NCI-H345 (cell line): ENCODE measurements around the gene ALCAM.
"Not testable (repeated sequence)": the region's sequence is repeated elsewhere in the genome, so short reads cannot be mapped to it uniquely, and the experiment has no call there.

Source experiments
- DNase-seq: peaks from one replicate; lab custom pipeline; 2025; lab: John Stamatoyannopoulos, UW

Gene ALCAM

GRCh38 chr3:105388176-105388575 lies 21.5 kb downstream of the ALCAM start:
- no peak for DNase-seq

DNA sequence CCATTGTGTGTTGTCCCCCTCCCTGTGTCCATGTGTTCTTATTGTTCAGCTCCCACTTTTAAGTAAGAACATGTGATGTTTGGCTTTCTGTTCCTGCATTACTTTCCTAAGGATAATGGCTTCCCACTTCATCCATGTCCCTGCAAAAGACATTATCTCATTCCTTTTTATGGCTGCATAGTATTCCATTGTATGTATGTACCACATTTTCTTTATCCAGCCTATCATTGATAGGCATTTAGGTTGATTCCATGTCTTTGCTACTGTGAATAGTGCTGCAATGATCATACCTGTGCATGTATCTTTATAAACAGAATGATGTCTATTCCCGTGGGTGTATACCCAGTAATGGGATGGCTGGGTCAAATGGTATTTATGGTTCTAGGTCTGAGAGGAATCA lies 23.1 kb downstream of the ALCAM start:
- not testable (repeated sequence) for DNase-seq

DNA sequence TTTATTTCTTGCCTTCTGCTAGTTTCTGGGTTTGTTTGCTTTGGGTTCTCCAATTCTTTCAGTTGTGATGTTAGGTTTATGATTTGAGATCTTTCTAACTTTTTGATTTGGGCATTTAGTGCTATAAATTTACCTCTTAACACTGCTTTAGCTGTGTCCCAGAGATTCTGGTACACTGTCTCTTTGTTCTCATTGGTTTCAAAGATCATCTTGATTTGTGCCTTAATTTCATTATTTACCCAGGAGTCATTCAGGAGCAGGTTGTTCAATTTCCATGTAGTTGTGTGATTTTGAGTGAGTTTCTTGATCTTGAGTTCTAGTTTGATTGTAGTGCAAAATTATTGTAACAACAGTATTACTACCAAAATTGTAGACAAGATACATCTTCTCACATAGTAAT lies 25.9 kb downstream of the ALCAM start:
- not testable (repeated sequence) for DNase-seq

DNA sequence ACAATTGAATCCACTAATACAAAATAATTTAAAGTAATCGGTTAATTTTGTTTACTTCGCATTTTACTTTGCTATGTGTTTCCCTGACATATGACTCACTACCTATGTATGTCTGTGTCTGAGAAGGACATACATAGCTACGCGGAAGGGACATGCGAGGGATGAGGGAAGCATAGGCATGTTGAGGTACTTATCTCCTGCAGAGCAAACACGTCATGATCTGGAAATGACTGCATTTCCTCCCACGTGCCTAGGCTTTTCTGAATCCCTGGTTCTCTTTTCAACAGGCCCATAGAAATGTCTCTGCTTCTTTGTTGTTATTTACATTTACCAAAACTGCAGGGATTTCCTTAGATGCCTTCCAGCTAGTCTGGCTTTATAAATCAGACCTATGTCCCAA lies 27.5 kb downstream of the ALCAM start:
- no peak for DNase-seq

DNA sequence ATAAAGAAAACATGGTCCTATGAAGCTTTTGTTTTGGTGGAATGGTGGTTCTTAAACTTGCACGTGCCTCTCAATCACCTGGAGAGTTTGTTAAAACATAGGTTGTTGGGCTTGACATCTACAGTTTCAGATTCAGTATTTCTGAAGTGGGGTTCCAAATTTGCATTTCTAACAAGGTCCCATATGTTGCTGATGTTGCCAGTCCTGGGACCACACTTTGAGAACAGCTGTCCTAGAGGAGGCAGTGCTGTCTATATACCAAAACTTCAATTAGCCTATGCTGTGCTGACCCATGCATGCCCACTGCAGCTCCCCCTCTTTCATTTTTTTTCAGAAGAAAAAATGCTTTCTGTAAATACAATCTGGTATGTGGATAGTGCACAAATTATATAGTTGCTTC lies 31.3 kb downstream of the ALCAM start:
- DNase-seq, result no peak

GRCh38 chr3:105398437-105398836 lies 31.7 kb downstream of the ALCAM start:
- DNase-seq, result no peak

DNA sequence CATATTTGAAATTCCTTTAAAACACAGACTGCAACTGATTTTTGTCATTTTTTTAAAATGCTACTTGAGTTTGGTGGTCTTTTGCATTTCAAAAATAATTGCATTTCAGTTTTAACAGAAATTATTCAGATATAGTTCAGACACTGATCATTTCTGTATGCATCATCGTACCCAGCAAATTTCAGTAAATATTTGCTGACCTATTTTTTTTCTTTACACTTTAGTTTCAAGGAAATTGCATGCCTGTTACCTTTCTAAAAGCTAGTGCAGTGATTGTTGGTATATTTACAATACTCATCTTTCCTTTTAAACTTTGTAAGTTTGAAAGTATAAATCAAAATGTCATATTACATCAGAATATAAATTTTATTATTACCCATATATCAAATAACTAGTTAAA lies 32.4 kb downstream of the ALCAM start:
- DNase-seq, result no peak

DNA sequence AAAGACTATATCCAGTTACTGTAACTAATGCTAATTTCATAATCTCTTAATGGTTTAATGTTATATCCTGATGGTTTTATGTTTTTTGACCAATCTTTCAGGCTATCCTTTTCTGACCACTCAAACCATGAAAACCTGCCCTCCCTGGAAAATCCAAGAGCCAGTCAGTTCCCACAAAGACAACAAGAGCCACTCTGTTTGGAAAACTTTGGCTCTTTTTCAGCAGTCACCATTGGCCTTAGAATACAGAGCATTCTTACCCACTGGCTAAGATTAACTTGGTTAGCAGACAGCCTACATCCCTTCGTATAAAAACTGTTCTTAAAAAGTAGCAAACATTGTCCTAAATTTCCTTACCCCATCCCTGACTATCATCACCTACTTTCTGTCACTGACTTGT lies 32.9 kb downstream of the ALCAM start:
- DNase-seq, result no peak

DNA sequence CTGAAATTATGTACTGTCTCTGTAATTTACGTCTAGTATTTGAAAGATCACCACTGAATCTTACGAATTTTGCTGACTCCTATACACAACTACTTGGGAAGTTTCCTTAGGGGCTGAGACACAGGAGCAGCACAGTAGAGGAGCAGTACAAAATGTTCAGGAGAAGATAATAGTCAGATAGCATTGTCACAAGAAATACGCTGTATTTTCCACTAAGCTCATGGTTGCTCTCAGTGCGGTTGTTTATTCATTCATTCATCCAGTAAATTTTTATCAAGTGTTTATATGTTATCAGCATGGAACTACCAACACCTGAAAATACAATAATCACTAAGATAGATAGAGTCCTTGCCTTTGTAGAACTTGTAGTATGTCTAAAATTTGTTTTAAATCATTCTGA lies 34.5 kb downstream of the ALCAM start:
- no peak for DNase-seq

DNA sequence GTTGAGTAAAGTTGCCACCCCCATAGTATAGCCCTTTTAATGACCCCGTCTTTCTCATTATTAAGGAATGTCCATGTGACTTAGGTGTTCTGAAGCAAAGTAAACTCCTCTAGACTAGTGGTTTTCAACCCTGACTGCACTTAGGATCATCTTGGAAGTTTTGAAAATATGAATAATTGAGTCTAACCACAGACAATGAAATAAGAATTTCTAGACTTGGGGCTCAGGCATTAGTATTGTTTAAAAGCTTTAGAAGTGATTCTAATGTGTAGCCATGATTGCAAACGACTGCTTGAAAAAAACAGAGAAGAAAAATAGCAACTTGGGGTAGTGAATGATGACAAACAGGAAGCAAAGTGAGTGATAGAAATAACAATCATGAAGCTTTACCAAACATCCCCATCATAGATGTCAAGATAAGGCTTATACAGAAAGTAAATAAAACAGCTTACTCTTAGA lies 35.0 kb downstream of the ALCAM start:
- no peak for DNase-seq

- no peak for DNase-seq
Measured at GRCh38 chr3:105402287-105402801, 35.6 kb downstream of the ALCAM start.

DNA sequence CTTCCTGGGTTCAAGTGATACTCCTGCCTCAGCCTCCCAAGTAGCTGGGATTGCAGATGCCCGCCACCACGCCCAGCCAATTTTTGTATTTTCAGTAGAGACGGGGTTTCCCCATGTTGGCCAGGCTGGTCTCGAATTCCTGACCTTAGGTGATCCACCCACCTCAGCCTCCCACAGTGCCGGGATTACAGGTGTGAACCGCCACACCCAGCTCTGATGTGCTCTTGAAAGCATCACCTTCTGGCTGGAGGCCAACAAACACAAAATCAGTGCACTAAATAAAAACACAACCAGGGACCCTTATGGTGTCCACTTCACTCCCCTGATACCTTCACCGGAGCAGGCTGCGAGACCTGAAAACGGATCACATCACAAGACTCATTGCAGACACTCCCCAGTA lies 36.3 kb downstream of the ALCAM start:
- not testable (repeated sequence) for DNase-seq

DNA sequence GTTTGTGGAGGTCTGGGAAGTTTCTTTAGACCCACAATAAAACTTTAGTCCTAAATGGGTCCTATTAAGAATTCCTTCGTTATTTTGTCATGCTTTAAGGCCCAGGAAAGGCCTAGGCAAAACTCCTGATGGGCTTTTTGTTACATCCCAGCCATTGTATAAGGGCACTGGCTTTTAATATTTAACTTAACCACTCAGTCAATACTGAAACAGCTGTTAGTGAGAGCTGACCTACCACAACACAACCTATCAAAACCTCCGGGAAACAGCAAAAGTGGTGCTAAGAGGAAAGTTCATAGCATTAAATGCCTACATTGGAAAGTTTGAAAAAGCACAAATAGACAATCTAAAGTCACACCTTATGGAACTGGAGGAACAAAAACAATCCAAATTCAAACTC lies 39.6 kb downstream of the ALCAM start:
- DNase-seq, result no peak

GRCh38 chr3:105409364-105409763 lies 42.7 kb downstream of the ALCAM start:
- DNase-seq, result no peak

DNA sequence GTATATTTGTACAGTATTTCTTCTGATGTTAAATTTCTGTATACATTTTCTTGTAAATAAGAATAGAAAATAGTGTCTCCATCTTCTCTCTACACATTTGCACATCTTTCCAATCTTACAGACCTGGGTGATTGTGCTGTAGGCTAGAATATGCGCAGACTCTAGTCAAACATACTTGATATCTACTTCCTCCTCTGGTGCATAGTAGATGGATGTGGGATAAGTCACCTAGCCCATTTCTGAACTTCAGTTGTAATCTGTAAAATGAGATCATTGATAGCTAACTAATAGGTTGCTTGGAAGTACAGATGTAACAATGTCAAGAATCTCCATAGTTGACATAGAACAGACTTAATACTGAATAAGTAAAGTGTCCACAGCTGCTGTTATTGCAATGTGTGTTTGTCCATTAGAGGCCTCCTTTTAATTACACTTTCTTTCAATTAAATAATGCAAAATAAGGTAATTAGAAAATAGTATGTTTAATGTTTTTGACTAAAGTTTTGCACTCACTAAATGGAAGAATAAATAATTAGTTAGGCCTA lies 46.7 kb downstream of the ALCAM start:
- no peak for DNase-seq

DNA sequence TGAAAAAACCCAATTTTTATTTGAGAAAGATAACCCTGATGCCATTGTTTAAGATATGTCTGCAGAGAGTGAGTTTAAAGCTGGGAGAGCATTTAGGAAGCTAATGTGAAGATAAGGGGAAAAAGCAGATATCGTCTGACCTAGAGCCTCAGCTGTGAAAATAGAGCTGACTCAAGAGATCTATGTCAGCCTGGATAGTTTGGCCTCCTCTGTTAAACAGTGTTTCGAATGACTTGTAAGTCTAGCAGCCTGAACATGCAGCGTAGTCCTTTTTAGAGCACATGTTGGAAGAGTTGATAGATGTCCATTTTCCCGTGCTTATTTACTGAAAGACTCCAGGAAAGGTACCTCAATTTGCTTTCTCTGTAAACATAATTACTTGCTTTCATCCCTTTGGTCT lies 48.1 kb downstream of the ALCAM start:
- no peak for DNase-seq

DNA sequence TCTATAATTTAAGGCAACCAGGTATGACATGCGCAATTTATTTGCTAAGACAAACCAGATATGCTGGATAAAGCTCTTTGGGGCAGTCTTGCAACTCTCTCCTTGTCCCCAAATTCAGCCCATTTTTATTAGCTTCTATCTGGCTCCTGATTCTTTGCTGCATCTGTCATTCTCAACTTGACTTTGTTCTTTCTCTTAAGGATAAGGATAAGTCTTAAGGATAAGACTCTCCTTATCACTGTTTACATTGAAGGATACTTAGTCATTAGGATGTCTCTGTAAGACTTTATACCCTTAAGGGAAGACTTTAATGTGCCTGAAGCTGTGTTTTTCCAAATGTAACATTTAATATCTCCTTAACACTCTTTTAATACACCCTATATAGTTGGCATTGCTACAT lies 49.2 kb downstream of the ALCAM start:
- DNase-seq, result no peak

DNA sequence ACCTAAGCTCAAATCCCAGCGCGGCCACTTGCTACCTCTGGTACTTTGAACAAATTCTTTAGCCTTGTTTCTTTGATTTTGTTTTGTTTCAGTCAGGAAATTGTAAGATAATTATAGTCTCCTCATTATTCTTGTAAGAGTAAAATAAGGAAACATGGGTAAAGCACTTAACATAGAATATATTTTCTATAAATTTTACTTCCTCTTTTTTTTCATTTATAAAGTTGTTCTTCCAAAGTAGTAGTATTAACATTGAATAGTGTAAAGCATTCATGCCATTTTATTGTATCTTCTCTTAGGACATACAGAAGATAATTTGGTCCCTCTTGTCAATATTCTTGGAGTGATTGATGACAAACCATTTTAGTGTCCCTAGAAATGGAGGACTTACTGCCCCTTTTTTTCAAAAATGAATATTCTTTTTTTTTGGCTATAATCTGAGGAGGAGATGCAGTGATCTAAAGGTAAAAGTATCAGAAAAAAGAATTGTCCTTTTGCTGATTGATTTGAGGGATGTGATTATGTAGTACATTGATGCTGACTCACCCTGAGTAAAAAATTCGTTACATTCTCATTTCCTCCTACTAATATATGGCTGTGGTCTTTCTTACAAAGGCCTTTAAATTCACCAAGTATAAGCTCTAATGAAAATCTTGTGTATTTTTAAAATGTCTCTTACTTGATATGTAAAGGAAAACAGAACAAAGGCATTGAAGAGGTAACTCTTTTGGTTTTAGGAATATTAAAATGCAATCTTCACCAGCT lies 51.0 kb downstream of the ALCAM start:
- no peak for DNase-seq

DNA sequence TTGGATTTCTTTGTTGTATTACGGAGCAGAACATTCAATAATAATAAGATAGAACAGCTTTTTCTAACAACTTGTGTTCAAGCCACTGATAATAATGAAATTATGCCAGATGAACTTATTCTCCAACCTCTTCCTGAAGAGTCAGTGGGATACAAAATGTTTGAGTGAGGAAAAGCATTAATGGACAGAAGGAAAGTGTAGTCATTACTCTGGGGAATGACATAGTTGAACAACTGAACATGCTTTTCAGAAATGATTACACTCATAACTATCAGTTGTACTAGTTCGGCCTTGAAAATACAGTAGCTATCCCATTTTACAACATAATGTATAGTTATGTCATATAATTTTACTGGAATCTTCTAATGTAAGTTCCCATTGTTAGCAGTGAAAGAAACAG lies 55.9 kb downstream of the ALCAM start:
- no peak for DNase-seq

DNA sequence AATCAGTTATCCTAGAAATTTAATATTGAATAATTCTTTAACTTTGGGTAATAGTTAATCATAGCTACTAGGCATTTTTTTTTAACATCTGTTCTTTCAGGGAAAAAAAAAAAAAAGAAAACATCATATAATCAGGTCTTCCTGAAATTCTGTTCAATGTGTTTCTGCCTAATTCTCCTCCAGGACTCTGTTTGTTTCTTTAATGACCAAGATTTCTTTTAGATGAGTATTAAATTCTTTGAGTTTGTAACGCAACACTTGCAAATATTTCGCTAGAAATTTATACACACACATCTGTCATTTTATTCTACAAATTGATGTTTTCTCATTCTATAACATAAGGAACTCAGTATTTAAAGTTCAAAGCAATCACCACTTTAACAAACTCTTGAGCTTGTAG lies 56.7 kb downstream of the ALCAM start:
- no peak for DNase-seq

- no peak for DNase-seq
Measured at GRCh38 chr3:105424412-105425152, 57.9 kb downstream of the ALCAM start.

- DNase-seq, result no peak
Measured at GRCh38 chr3:105425153-105425502, 58.4 kb downstream of the ALCAM start.

GRCh38 chr3:105427332-105427731 lies 60.6 kb downstream of the ALCAM start:
- no peak for DNase-seq
